Erythroblast (primary cell): ENCODE results near the gene MAP4K2.

ENCODE experiments used
- GATA1 ChIP-seq: IDR thresholded peaks from 2 replicates; pipeline ENCODE4 v1.6.1; 2011; ENCODE audit warnings: low read depth, mild to moderate bottlenecking, control low read depth, low read length, moderate library complexity
- POLR2A ChIP-seq: IDR thresholded peaks from 2 replicates; pipeline ENCODE4 v1.6.1; 2011; ENCODE audit warnings: mild to moderate bottlenecking, low read length

DNA sequence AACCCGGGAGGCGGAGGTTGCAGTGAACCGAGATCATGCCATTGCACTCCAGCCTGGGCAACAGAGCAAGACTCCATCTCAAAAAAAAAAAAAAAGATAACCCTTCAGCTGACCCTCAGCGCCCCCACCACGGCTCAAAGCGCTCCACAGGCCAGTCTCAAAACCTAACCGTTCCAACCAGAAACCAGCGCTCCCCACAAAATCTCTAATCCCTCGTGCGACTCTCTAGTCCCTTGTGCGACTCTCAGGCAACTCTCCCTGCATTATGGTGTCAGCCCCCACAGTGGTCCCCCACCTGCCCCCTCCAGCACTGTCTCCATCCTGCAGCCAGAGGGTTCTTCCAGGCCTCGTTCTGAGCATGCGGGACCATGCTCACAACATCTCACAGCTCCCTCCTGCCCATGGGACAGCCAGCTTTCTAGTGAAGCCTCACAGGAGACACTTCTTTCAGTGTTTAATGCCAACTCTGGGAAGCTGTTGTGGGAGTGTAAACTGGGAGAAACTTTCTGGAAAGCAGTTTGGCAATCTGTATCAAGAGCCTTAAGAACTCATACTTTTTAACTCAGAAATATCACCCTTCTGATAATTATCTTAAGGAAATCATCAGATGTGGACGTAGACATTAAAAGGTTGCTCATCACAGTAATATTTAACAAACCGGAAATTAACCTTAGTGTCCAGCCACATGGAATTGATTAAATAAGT is 54.9 kb downstream of the MAP4K2 start:
- TF ChIP-seq POLR2A (no peak), GATA1 (no peak)
